Upper lobe of left lung (tissue), 6 donors: Measurements from ENCODE around the gene NLRP1. TPM values are rescaled to one million over a fixed set of nuclear protein-coding genes. Genes with fewer than 3 reads are reported as not detected.

Experiments used
- ATAC-seq, 2 donors: fragments of 200-7000 bp; cut with Tn5 transposase; one replicate each; pipeline ENCODE4 v1.9.1; 2022; ENCODE audit warnings: mild to moderate bottlenecking in 2 of 2, moderate library complexity in 2 of 2; ENCODE audit not compliant: low FRiP score in 2 of 2
- DNase-seq, 2 donors: peaks; one replicate each; pipeline ENCODE4 v3.0.0-alpha.2; 2019 to 2020
- H3K27ac ChIP-seq, 4 donors: fragments of 200-600 bp; sonication (generic); one replicate each; pipeline ENCODE4 v1.5.1; 2016 to 2019
- H3K27me3 ChIP-seq, 4 donors: fragments of 200-600 bp; sonication (generic); one replicate each; pipeline ENCODE4 v1.5.1; 2017 to 2019
- H3K36me3 ChIP-seq, 4 donors: fragments of 200-600 bp; sonication (generic); one replicate each; pipeline ENCODE4 v1.5.1; 2016 to 2019
- H3K4me1 ChIP-seq, 4 donors: fragments of 200-600 bp; sonication (generic); one replicate each; pipeline ENCODE4 v1.5.1; 2018 to 2019
- H3K4me3 ChIP-seq, 4 donors: fragments of 200-600 bp; sonication (generic); one replicate each; pipeline ENCODE4 v1.5.1; 2017 to 2019; ENCODE audit warnings: mild to moderate bottlenecking in 2 of 4, moderate library complexity in 1 of 4
- H3K9me3 ChIP-seq, 4 donors: fragments of 200-600 bp; sonication (generic); one replicate each; pipeline ENCODE4 v1.5.1; 2018 to 2019
- CTCF ChIP-seq, 6 experiments: fragments of 450-650 bp in 4 of 6; fragments of 200-600 bp in 2 of 6; sonication (generic) in 2 of 6; IDR thresholded peaks; one replicate each; pipeline ENCODE4 v1.5.1; 2016 to 2019; ENCODE audit warnings: antibody characterized with exemption in 6 of 6
- EP300 ChIP-seq, 4 donors: sonication (generic); formaldehyde crosslinking; IDR thresholded peaks; one replicate each; pipeline ENCODE4 v1.5.1; 2017; ENCODE audit warnings: antibody characterized with exemption in 4 of 4, control low read depth in 2 of 4
- POLR2A ChIP-seq, 4 donors: fragments of 450-650 bp; IDR thresholded peaks; one replicate each; pipeline ENCODE4 v1.5.1; 2016 to 2017; ENCODE audit warnings: antibody characterized with exemption in 4 of 4, mild to moderate bottlenecking in 2 of 4
- POLR2AphosphoS5 ChIP-seq, 2 donors: sonication (generic); formaldehyde crosslinking; IDR thresholded peaks; one replicate each; pipeline ENCODE4 v1.5.1; 2017; ENCODE audit warnings: antibody characterized with exemption in 2 of 2
- WGBS, 2 donors: methylation state at CpG; one replicate each; pipeline ENCODE4 v1.1.5; 2017 to 2018; 5-methylcytosine and 5-hydroxymethylcytosine counted together
- total RNA-seq, 6 donors: library from RNA; depleted of rRNA in 4 of 6; stranded (reverse); fragments of >200 nt in 4 of 6; gene quantifications; one replicate each; pipeline versions ENCODE4 v1.1.0 to v1.2.1, GENCODE V29; 2016 to 2021
- donor health status: DM: no; HTN: no; CAD: no; lungs with moderate emphysema.
- donor health status: DM: no; HTN: yes; CAD: no; lungs with severe emphysema.

NLRP1 gene
- total RNA-seq, 6 donors from 2014 or later: 24.3 to 137 (median 41.5) TPM

GRCh38 chr17:5514976-5515375 lies 69.3 kb downstream of the NLRP1 start:
- H3K27me3 ChIP-seq: no peaks in the 10 kb centered on the region
- 96 to 97% methylated on average over 10 of the region's 10 CpGs for WGBS, 2 donors
- no peak overlapping the region for H3K27ac ChIP-seq
- no peak overlapping the region for H3K4me3 ChIP-seq
- no peak for TF ChIP-seq EP300 (IDR thresholded peaks at IDR 0.05)
- TF ChIP-seq POLR2A (IDR thresholded peaks at IDR 0.05): no peak
- TF ChIP-seq POLR2AphosphoS5 (IDR thresholded peaks at IDR 0.05): no peak
- TF ChIP-seq CTCF (IDR thresholded peaks at IDR 0.05): no peak
- peaks cover 0 to 33% (median 11%) of the 10 kb centered on the region in 4 donors for H3K36me3 ChIP-seq
- DNase-seq (no peak), ATAC-seq (no peak)
- no peaks in the 10 kb centered on the region for H3K9me3 ChIP-seq
- H3K4me1 ChIP-seq: no peaks in the 10 kb centered on the region

GRCh38 chr17:5513628-5514027 lies 70.7 kb downstream of the NLRP1 start:
- Histone ChIP-seq H3K4me3 (no peak overlapping the region), H3K27me3 (no peaks in the 10 kb centered on the region), H3K9me3 (no peaks in the 10 kb centered on the region), H3K36me3 (peaks cover 0 to 33% (median 11%) of the 10 kb centered on the region in 4 donors), H3K27ac (no peak overlapping the region), H3K4me1 (no peaks in the 10 kb centered on the region)
- TF ChIP-seq CTCF (IDR thresholded peaks at IDR 0.05): no peak
- TF ChIP-seq EP300 (IDR thresholded peaks at IDR 0.05): no peak
- no peak for TF ChIP-seq POLR2AphosphoS5 (IDR thresholded peaks at IDR 0.05)
- TF ChIP-seq POLR2A (IDR thresholded peaks at IDR 0.05): no peak
- 74% methylated on average over 7 of the region's 7 CpGs for WGBS, 2 donors
- DNase-seq (no peak), ATAC-seq (no peak)

GRCh38 chr17:5511401-5512225 lies 72.7 kb downstream of the NLRP1 start:
- WGBS, 2 donors: 54 to 71% methylated on average over 17 of the region's 17 CpGs
- no peaks in the 10 kb centered on the region for H3K4me1 ChIP-seq
- ATAC-seq (no peak), DNase-seq (no peak)
- H3K36me3 ChIP-seq: peaks cover 0 to 26% (median 9%) of the 10 kb centered on the region in 4 donors
- no peaks in the 10 kb centered on the region for H3K9me3 ChIP-seq
- no peak for TF ChIP-seq POLR2A (IDR thresholded peaks at IDR 0.05)
- TF ChIP-seq EP300 (IDR thresholded peaks at IDR 0.05): no peak
- TF ChIP-seq CTCF (IDR thresholded peaks at IDR 0.05): no peak
- TF ChIP-seq POLR2AphosphoS5 (IDR thresholded peaks at IDR 0.05): no peak
- H3K27me3 ChIP-seq: no peaks in the 10 kb centered on the region
- no peak overlapping the region for H3K4me3 ChIP-seq
- H3K27ac ChIP-seq: no peak overlapping the region

GRCh38 chr17:5510771-5511170 lies 73.5 kb downstream of the NLRP1 start:
- DNase-seq: no peak
- Histone ChIP-seq H3K27ac (no peak overlapping the region), H3K27me3 (no peaks in the 10 kb centered on the region), H3K4me1 (no peaks in the 10 kb centered on the region), H3K9me3 (no peaks in the 10 kb centered on the region), H3K4me3 (no peak overlapping the region), H3K36me3 (peaks cover 0 to 23% (median 9%) of the 10 kb centered on the region in 4 donors)
- WGBS, 2 donors: 79 to 91% methylated on average over 7 to 8 of the region's 8 CpGs
- TF ChIP-seq CTCF (IDR thresholded peaks at IDR 0.05): no peak
- TF ChIP-seq POLR2AphosphoS5 (IDR thresholded peaks at IDR 0.05): no peak
- no peak for TF ChIP-seq POLR2A (IDR thresholded peaks at IDR 0.05)
- no peak for TF ChIP-seq EP300 (IDR thresholded peaks at IDR 0.05)
- no peak for ATAC-seq

- ATAC-seq (no peak), DNase-seq (no peak)
- H3K27ac ChIP-seq: no peak overlapping the region
- 76 to 83% methylated on average over 8 of the region's 8 CpGs for WGBS, 2 donors
- H3K4me1 ChIP-seq: no peaks in the 10 kb centered on the region
- H3K9me3 ChIP-seq: no peaks in the 10 kb centered on the region
- peaks cover 0 to 21% (median 3%) of the 10 kb centered on the region in 4 donors for H3K36me3 ChIP-seq
- TF ChIP-seq EP300 (IDR thresholded peaks at IDR 0.05): no peak
- no peak for TF ChIP-seq POLR2AphosphoS5 (IDR thresholded peaks at IDR 0.05)
- no peaks in the 10 kb centered on the region for H3K27me3 ChIP-seq
- H3K4me3 ChIP-seq: no peak overlapping the region
These were observed 74.8 kb downstream of the NLRP1 start for GRCh38 chr17:5509482-5509881.
